GOT3 (cell line): Measurements from ENCODE around the gene APOBEC2.

ENCODE experiments used
- DNase-seq: peaks from one replicate; lab custom pipeline; 2025; ENCODE audit warnings: mixed read lengths; lab: John Stamatoyannopoulos, UW

The APOBEC2 gene

DNA sequence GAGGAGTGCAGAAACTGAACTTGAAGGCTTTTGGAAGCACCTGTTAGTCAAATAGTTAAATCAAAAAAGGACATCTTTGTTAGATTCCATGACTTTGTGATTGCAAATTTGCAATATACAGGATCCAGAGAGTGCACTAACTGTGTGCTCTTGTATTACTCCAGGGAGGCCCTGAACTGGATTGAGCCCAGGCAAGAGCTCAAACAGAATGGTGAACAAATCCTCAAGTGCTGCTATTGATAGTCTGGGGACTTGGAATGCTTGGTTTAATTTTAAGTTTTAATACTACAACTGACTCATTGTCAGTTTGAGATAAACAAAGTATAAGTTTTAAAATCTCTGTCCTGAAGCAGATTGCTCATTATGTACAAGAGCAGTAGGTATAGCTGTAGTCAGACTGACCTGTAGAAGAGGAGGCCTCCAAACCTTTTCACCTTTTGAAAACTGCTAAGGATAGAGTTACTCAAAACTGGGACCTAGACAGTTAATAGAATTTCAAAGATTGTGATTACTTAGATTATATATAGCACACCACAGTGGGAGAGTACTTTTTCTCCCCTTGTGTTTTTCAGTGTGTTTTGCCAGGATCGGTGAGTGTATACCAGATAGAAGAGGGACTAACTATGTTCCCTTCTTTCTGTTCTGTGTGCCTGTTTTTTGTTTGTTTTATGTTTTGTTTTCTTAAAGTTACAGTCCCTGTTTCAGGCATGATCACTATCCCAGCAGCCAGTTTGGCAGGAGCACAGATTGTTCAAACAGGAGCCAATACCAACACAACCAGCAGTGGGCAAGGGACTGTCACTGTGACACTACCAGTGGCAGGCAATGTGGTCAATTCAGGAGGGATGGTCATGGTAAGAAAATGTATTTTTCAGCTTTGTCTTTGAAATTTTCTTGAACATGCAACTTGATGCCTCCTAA is 38.1 kb downstream of the APOBEC2 start:
- no peak for DNase-seq

DNA sequence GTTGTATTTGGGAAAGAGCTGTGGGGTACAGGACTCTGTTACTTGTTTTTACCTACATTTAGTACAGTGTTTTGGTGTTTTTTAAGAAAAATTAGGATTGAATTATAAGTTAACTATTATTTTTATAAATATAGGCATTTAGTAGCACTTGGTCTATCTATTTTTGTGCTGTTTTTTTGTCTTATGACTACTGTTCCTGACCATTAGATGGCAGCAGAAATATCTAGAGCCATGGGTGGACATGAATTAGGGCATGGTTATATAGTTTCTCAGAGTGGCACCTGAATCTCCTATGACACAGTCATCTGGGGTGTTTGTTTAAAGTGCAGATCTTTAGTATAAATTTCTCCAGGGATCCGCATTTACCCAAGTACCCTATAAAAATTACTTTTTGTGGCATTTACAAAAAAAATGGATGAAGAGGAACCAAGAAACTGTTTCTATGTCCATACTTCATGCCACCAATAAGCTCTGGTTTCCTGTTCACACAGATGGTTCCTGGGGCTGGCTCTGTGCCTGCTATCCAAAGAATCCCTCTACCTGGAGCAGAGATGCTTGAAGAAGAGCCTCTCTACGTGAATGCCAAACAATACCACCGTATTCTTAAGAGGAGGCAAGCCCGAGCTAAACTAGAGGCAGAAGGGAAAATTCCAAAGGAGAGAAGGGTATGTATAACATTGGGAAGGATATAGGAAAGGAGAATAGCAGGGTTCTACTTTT is 39.6 kb downstream of the APOBEC2 start:
- no peak for DNase-seq

DNA sequence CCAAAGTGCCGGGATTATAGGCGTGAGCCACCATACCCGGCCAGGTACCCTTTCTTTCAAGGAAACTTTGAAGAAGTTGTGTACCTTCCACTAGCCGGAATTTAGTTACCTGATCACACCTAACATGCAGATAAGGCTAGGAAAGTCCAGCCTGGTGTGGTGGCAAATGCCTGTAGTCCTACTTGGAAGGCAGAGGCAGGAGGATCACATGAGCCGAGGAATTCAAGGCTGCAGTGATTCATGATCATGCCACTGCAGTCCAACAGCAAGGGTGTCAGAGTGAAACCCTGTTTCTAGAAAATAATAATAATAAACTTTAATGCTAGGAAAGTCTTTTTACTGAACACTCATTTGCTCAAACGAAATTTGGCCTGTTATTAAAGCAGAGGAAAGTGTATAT is 40.7 kb downstream of the APOBEC2 start:
- DNase-seq = no peak

DNA sequence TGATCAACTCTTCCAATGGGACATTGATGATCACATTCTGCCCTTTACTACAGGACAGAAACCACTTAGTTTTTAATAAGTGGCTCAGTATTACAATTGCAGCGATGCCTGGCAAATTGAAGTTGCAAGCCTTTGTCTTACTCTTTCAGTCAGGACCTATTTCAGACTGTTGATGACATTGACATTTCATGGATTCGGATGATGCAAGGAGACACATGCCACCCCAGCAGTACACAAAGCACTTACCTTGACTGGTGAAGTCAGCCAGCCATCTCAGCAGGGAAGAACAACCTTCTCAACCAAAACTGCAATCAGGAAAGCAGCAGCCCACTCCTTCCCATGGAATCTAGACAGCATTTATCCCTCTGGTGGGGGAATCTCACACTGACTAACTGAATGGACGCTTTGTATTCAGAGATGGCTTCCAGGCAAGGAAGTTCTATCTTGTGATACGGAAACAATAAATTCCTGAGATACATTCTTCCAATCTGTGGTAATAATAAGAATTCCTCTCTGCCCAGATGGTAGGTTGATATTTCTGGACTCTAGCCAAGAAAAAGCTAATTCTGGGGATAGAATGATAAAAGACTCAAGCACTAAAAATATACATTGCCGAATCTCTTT is 44.6 kb downstream of the APOBEC2 start:
- no peak for DNase-seq

DNA sequence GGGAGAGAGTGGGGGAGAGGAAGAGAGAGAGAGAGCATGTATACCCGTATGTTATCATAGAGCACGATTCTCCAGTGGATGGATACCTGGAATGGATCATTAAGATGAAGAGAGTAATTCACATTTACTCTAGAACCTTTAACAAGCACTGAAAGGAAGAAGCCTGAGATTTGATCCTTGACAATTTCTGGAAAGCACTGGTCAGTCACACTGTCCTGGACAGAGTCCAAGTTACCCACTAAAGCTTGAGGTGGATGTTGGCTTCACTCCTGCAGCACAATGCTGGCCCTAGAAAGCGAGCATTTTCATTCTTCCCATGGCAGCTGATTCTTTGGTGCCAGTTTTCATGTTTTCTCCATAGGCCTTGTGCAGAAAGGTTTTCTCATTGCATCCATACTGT is 45.4 kb downstream of the APOBEC2 start:
- DNase-seq = no peak

DNA sequence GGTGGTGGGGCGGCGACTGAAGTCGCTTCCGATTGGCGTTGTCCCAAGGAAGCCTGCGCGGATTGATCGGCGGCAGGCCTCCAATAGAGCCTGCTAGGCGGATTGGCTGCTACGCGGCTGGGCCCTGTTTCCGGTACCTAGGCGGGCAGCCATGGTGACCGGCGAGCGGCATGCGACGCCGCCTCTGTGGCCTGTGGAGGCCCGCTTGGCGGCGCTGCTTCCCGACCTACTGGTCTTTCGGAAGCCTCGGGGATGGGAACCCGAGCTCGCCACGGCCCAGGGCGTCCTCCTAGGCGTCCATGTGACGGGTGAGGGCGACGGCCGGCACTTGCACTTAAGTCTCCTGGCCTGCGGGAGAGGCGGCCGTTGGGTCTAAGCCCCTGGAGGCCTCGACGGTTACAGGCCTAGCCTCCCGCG is 47.9 kb downstream of the APOBEC2 start:
- DNase-seq = no peak

DNA sequence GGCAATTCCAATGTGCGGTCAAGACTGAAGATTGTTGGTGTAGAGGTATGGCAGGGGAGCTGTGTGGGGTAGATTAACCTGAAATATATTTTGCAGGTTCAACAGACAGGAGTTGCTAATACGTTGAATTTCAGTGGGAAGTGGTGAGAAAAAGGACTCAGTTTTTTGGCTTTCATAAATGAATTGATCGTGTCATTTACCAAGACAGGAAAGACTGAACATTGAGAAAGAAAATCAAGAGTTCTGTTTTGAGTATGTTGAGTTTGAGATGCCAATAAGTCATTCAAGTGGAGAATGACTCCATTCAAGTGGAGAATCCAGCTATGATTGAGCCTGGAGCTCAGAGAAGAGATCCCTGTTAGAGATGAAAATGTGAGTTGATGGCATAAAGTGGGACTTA is 50.8 kb downstream of the APOBEC2 start:
- no peak for DNase-seq

DNA sequence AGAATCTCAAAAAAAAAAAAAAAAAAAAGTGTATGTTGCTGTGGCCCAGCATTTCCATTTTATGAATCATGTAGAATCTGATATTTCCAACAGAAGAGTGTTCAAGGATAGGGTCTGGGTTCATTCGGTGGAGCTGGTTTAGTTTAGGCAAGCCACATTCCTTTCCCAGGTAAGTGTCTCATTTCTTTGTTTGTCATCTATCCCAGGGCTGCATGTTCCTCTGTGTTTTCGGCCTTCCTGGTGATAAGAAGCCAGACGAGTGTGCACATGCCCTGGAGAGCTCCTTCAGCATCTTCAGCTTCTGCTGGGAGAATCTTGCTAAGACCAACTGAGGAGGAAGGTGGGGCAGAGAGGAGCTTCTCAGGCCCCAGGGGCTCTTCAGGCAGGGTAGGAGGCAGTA is 58.0 kb downstream of the APOBEC2 start:
- no peak for DNase-seq
